Measurements from ENCODE around the gene SYNE3.

The SYNE3 gene

DNA sequence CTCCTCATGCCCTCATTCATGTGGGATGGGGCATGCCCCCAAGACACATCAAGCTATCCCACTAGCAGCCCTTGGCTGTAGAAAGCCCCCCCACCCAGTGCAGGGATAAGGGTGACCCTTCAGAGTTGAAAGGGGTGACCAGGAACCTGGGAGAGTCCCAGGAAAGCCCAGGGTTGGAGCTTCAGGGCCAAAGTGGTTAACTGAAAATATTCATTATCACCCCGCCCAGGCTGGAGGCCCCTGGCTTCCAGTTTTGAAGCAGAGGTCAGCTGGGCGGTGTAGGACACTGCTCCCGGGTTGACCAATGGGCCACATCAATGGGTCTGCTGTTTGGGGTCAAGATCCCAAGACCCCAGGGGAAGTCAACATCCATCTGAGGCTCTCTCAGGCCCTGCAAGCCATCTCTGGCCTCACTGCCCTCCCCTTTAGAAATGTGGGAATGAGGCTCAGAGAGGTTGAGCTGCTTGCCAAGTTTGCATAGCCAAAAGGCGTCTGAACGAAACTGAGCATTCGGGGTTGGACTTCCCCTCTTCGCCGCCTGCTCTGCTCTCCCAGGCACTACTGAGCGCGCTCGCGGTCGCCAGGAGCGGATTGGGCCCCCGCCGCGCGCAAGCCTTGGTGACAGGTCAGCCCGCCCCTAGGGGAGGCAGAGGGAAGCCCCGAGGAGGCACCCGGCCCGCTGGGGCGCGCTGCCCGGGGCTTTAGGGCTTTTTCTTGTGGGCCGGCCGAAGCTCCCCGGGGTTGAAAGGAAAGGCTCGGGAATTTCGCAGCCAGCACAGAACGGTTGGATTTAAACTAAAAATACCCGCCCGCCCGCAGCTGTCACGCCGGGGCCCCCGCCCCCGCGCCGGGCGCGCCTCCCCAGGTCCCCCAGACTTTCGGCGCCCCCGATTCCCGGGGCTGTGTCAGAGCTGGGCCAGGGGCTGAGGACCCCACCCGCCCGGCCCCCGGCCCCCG, 576 bp downstream of the SYNE3 start:
- H3K4me2 ChIP-seq (ENCODE audit: low read depth, low read length, poor library complexity, severe bottlenecking) = peak overlapping the region; percentile 53
- no peaks in the 10 kb centered on the region for H3F3A ChIP-seq (ENCODE audit: insufficient read depth)
- H3K9me3 ChIP-seq (ENCODE audit: insufficient read depth, low read length) = no peaks in the 10 kb centered on the region
- H3K27me3 ChIP-seq (ENCODE audit: low read length) = no peaks in the 10 kb centered on the region; the same call in 1 of the 2 replicates
- TF ChIP-seq, protein P1, sequence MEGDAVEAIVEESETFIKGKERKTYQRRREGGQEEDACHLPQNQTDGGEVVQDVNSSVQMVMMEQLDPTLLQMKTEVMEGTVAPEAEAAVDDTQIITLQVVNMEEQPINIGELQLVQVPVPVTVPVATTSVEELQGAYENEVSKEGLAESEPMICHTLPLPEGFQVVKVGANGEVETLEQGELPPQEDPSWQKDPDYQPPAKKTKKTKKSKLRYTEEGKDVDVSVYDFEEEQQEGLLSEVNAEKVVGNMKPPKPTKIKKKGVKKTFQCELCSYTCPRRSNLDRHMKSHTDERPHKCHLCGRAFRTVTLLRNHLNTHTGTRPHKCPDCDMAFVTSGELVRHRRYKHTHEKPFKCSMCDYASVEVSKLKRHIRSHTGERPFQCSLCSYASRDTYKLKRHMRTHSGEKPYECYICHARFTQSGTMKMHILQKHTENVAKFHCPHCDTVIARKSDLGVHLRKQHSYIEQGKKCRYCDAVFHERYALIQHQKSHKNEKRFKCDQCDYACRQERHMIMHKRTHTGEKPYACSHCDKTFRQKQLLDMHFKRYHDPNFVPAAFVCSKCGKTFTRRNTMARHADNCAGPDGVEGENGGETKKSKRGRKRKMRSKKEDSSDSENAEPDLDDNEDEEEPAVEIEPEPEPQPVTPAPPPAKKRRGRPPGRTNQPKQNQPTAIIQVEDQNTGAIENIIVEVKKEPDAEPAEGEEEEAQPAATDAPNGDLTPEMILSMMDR (IDR thresholded peaks at IDR 0.05; ENCODE audit: insufficient read depth, low read length, poor library complexity, severe bottlenecking) = peak; percentile 30
- TF ChIP-seq EZH2phosphoT487 (conservative IDR thresholded peaks at IDR 0.05; ENCODE audit: low read length) = no peak
- no peak overlapping the region for H3K27ac ChIP-seq (ENCODE audit: low read depth, low read length)
- H3K79me2 ChIP-seq (ENCODE audit: insufficient read depth, low read length) = no peaks in the 10 kb centered on the region
- no peaks in the 10 kb centered on the region for H3K36me3 ChIP-seq (ENCODE audit: low read length)
- no peaks in the 10 kb centered on the region for H4K20me1 ChIP-seq (ENCODE audit: low read depth, low read length)
- H3K9me2 ChIP-seq (replicated peaks; ENCODE audit: insufficient read depth, low read length) = no peaks in the 10 kb centered on the region
- H2AFZ ChIP-seq (ENCODE audit: low read depth, low read length, severe bottlenecking) = no peak overlapping the region
- peak overlapping the region; percentile 39; the same call in 1 of the 2 replicates for H3K9ac ChIP-seq (ENCODE audit: low read length)
- peak overlapping the region; percentile 48 for H3K4me3 ChIP-seq (ENCODE audit: insufficient read depth, low read length, poor library complexity, severe bottlenecking)

DNA sequence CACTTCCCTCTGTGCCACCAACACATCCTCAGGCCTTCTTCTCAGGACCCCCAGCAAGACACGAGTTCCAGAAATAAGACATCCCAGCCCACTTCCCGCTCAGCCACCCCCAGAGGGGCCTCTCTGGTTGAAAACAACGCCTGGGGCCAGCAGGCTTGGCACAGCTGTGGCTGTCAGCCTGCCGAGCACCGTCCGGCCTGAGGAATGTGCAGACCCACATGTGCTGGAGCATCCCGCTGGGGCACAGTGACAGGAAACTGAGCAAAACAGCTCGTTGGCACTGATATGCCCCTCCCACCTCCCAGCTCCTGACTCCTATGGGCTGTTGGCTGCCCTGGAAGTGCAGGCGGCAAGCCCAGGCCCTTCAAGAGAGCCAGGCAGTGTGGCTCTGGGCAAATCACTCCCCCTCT, 1.4 kb downstream of the SYNE3 start:
- no peak overlapping the region for H3K27ac ChIP-seq (ENCODE audit: low read depth, low read length)

DNA sequence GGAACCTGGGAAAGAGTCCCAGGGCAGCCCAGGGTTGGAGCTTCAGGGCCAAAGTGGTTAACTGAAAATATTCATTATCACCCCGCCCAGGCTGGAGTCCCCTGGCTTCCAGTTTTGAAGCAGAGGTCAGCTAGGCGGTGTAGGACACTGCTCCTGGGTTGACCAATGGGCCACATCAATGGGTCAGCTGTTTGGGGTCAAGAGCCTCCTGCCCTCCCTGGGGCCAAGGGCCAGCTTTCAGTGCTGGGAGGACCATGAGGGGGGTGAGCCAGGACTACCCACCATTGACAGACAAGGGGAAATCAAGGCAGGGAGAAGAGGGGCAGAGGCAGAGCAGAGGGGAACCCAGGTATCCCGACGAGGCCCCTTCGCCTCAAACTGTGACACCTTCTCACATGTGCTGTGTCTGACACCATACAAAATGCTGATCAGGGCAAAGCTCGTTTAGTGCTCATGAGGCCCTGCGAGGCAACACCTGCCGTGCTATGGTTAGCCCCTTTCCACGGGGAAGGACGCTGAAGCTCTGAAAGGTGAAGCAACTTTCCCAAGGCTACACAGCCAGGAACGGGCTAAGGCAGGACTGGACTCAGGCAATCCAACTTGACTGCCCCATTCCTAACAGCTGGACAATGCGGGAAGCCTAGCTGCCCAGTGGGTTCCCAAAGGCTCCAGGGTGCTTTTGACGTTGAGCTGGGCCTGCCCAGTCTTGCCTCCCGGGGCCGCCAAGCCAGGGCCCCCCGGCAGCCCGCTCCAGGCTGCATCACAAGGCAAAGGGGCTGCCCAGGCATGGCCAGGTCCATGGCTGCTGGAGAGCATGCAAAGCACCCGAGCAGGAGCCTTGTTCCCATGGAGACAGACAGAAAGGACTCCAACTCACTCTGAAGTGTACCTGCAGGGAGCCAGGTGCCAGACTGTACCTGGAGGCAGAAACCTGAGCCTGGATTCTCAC, 2.0 kb downstream of the SYNE3 start:
- H3K36me3 ChIP-seq (ENCODE audit: low read length) = no peaks in the 10 kb centered on the region
- H4K20me1 ChIP-seq (ENCODE audit: low read depth, low read length) = no peaks in the 10 kb centered on the region
- H3F3A ChIP-seq (ENCODE audit: insufficient read depth) = no peaks in the 10 kb centered on the region
- H3K27me3 ChIP-seq (ENCODE audit: low read length) = no peaks in the 10 kb centered on the region; the same call in 1 of the 2 replicates
- H3K9me2 ChIP-seq (replicated peaks; ENCODE audit: insufficient read depth, low read length) = no peaks in the 10 kb centered on the region
- H3K4me2 ChIP-seq (ENCODE audit: low read depth, low read length, poor library complexity, severe bottlenecking) = no peak overlapping the region
- H3K4me3 ChIP-seq (ENCODE audit: insufficient read depth, low read length, poor library complexity, severe bottlenecking) = no peak overlapping the region
- H3K79me2 ChIP-seq (ENCODE audit: insufficient read depth, low read length) = no peaks in the 10 kb centered on the region
- no peak overlapping the region for H3K9ac ChIP-seq (ENCODE audit: low read length)
- H3K27ac ChIP-seq (ENCODE audit: low read depth, low read length) = no peak overlapping the region
- TF ChIP-seq, protein P1 (IDR thresholded peaks at IDR 0.05; ENCODE audit: insufficient read depth, low read length, poor library complexity, severe bottlenecking) = no peak
- TF ChIP-seq EZH2phosphoT487 (conservative IDR thresholded peaks at IDR 0.05; ENCODE audit: low read length) = no peak
- no peak overlapping the region for H2AFZ ChIP-seq (ENCODE audit: low read depth, low read length, severe bottlenecking)
- H3K9me3 ChIP-seq (ENCODE audit: insufficient read depth, low read length) = no peaks in the 10 kb centered on the region

More for the DNA sequence above, 1.4 kb downstream of the SYNE3 start:
- Histone ChIP-seq H3K9me3 (ENCODE audit: insufficient read depth, low read length) (no peaks in the 10 kb centered on the region), H3K4me3 (ENCODE audit: insufficient read depth, low read length, poor library complexity, severe bottlenecking) (no peak overlapping the region), H3K4me2 (ENCODE audit: low read depth, low read length, poor library complexity, severe bottlenecking) (no peak overlapping the region), H4K20me1 (ENCODE audit: low read depth, low read length) (no peaks in the 10 kb centered on the region), H3K36me3 (ENCODE audit: low read length) (no peaks in the 10 kb centered on the region), H3K9me2 (replicated peaks; ENCODE audit: insufficient read depth, low read length) (no peaks in the 10 kb centered on the region), H3K9ac (ENCODE audit: low read length) (no peak overlapping the region; the same call in 1 of the 2 replicates), H3F3A (ENCODE audit: insufficient read depth) (no peaks in the 10 kb centered on the region), H3K27me3 (ENCODE audit: low read length) (no peaks in the 10 kb centered on the region; the same call in 1 of the 2 replicates), H3K79me2 (ENCODE audit: insufficient read depth, low read length) (no peaks in the 10 kb centered on the region), H2AFZ (ENCODE audit: low read depth, low read length, severe bottlenecking) (no peak overlapping the region)
- TF ChIP-seq, protein P1 (IDR thresholded peaks at IDR 0.05; ENCODE audit: insufficient read depth, low read length, poor library complexity, severe bottlenecking) = no peak
- no peak for TF ChIP-seq EZH2phosphoT487 (conservative IDR thresholded peaks at IDR 0.05; ENCODE audit: low read length)

All from SU-DHL-6 (cell line).